ENCODE results near the gene CLIC4. TPM values are rescaled to one million over a fixed set of nuclear protein-coding genes. Genes with fewer than 3 reads are reported as not detected.

Gene CLIC4
- total RNA-seq, 6 experiments from 2014 or later, result 517 to 729 (median 548) TPM

DNA sequence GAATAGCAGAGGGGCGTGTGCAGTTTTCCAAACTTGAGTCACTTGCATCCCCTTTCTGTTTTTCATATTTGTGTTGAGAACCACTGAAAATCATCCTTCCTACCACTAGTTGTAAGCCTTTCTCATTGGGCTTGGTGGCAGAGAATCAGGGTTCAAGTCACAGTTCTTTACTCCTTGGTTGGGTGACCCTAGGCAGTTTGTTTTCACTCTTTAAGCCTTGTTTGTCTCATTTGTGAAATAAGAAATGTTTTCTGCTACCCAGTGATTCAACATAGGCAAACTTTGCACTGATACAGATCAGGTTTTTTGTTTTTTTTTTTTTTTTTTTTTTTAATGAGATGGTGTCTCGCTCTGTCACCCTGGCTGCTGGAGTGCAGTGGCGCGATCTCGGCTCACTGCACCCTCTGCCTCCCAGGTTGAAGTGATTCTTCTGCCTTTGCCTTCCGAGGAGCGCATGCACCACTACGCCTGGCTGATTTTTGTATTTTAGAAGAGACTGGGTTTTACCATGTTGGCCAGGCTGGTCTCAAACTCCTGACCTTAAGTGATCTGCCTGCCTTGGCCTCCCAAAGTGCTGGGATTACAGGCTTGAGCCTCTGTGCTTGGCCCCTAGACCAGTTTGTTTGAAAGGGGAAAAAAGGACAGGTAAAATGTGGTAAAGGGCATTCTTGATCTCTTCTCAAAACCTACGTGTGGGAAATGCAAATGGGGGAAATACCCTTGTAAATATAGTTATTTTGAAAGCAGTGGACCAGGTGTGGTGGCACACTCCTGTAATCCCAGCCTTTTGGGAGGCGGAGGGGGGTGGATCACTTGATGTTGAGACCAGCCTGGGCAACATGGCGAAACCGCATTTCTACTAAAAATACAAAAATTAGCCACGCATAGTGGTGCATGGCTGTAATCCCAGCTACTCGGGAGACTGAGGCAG, 3.2 kb downstream of the CLIC4 start:
- Mint-ChIP-seq H3K27ac (peak overlapping the region; percentile 85), H3K27me3 (ENCODE audit: insufficient read depth) (peaks cover 6% of the 10 kb centered on the region), H3K4me3 (peak overlapping the region; percentile 95), H3K9me3 (peaks cover 11% of the 10 kb centered on the region), H3K4me1 (ENCODE audit: low read depth) (peaks cover 73% of the 10 kb centered on the region), H3K36me3 (ENCODE audit: low read depth) (peaks cover 45% of the 10 kb centered on the region)
- TF ChIP-seq, protein P1, sequence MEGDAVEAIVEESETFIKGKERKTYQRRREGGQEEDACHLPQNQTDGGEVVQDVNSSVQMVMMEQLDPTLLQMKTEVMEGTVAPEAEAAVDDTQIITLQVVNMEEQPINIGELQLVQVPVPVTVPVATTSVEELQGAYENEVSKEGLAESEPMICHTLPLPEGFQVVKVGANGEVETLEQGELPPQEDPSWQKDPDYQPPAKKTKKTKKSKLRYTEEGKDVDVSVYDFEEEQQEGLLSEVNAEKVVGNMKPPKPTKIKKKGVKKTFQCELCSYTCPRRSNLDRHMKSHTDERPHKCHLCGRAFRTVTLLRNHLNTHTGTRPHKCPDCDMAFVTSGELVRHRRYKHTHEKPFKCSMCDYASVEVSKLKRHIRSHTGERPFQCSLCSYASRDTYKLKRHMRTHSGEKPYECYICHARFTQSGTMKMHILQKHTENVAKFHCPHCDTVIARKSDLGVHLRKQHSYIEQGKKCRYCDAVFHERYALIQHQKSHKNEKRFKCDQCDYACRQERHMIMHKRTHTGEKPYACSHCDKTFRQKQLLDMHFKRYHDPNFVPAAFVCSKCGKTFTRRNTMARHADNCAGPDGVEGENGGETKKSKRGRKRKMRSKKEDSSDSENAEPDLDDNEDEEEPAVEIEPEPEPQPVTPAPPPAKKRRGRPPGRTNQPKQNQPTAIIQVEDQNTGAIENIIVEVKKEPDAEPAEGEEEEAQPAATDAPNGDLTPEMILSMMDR (IDR thresholded peaks at IDR 0.05), result no peak
- no peak for DNase-seq

DNA sequence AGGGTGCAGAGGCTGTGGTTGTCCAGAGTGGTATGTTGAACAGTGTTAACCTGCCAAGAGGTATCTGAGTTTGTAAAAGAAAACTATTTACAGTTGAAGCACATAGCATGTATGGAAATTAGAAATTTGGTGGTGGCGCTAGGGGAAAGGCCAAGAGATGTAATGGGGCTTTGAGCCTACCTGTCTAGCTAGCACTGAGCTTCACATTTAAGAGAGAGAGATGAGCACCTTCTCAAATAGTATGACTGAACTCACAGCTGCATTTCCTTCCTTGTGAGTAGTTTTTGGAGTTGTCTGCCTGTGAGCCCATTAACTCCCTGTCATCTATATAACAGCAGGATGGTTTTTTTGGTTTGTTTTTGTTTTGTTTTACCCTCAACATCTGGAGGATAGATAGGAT, 4.0 kb downstream of the CLIC4 start:
- peaks cover 48% of the 10 kb centered on the region for H3K36me3 Mint-ChIP-seq (ENCODE audit: low read depth)
- TF ChIP-seq, protein P1 (IDR thresholded peaks at IDR 0.05), result no peak
- no peak for DNase-seq
- H3K4me1 Mint-ChIP-seq (ENCODE audit: low read depth), result peaks cover 73% of the 10 kb centered on the region
- H3K27ac Mint-ChIP-seq, result peak overlapping the region; percentile 50; the same call in 1 of the 2 replicates
- H3K27me3 Mint-ChIP-seq (ENCODE audit: insufficient read depth), result peaks cover 6% of the 10 kb centered on the region
- H3K9me3 Mint-ChIP-seq, result peaks cover 11% of the 10 kb centered on the region
- H3K4me3 Mint-ChIP-seq, result peak overlapping the region; percentile 66

DNA sequence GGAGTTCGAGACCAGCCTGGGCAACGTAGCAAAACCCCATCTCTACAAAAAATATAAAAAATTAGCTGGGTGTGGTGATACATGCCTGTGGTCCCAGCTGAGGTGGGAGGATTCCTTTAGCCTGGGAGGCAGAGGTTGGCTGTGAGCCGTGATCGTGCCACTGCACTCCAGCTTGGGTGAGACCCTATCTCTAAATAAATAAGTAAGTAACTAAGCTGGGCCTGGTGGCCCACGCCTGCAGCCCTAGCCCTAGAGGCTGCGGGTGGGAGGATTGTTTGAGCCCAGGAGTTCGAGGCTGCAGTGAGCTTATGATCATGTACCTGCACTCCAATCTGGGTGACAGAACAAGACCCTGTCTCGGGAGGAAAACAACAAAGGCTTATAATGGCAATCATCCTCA, 4.6 kb downstream of the CLIC4 start:
- peaks cover 11% of the 10 kb centered on the region for H3K9me3 Mint-ChIP-seq
- H3K4me1 Mint-ChIP-seq (ENCODE audit: low read depth), result peaks cover 76% of the 10 kb centered on the region

DNA sequence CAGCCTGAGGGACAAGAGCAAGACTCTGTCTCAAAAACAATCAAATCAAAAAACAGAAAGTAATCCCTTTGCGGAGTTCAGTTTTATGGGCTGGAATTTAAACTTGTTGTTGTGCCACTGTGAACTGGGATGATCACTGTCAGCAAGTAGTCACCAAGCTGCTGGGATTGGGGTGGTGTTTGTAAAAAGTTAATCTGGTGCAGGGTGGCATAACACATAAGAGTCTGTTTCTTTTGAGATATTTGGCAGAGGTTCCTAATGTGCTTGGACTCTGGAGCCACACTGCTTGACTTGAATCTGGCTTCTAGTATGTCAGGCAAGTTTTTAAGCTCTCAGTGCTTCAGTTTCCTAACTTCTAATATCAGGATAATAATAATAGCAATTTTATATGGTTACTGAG, 6.6 kb downstream of the CLIC4 start:
- Mint-ChIP-seq H3K27ac (peak overlapping the region; percentile 50), H3K27me3 (ENCODE audit: insufficient read depth) (peaks cover 6% of the 10 kb centered on the region; the same call in 1 of the 2 replicates)

More for the DNA sequence above, 4.6 kb downstream of the CLIC4 start:
- H3K27ac Mint-ChIP-seq, result no peak overlapping the region
- 0 out of 2 replicates have a peak overlapping the region, but pooled peaks have one; percentile 32 for H3K4me3 Mint-ChIP-seq
- no peak for DNase-seq
- H3K36me3 Mint-ChIP-seq (ENCODE audit: low read depth), result peaks cover 51% of the 10 kb centered on the region
- TF ChIP-seq, protein P1 (IDR thresholded peaks at IDR 0.05), result no peak
- peaks cover 6% of the 10 kb centered on the region for H3K27me3 Mint-ChIP-seq (ENCODE audit: insufficient read depth)

GRCh38 chr1:24752305-24752704, 7.1 kb downstream of the CLIC4 start:
- Mint-ChIP-seq H3K4me1 (ENCODE audit: low read depth) (peaks cover 76% of the 10 kb centered on the region), H3K36me3 (ENCODE audit: low read depth) (peaks cover 40% of the 10 kb centered on the region), H3K4me3 (peak overlapping the region; percentile 61), H3K27me3 (ENCODE audit: insufficient read depth) (peaks cover 6% of the 10 kb centered on the region; the same call in 1 of the 2 replicates), H3K9me3 (peaks cover 4% of the 10 kb centered on the region), H3K27ac (peak overlapping the region; percentile 50)
- TF ChIP-seq, protein P1 (IDR thresholded peaks at IDR 0.05), result no peak
- no peak for DNase-seq

More for the DNA sequence above, 6.6 kb downstream of the CLIC4 start:
- H3K36me3 Mint-ChIP-seq (ENCODE audit: low read depth), result peaks cover 44% of the 10 kb centered on the region
- peaks cover 81% of the 10 kb centered on the region for H3K4me1 Mint-ChIP-seq (ENCODE audit: low read depth)
- H3K4me3 Mint-ChIP-seq, result peak overlapping the region; percentile 61
- no peak for DNase-seq
- H3K9me3 Mint-ChIP-seq, result peaks cover 8% of the 10 kb centered on the region
- TF ChIP-seq, protein P1 (IDR thresholded peaks at IDR 0.05), result no peak
